Adrenal gland (tissue), 5 donors: ENCODE results near the gene KMT2E.

Experiments
- POLR2A ChIP-seq, 2 donors: fragments of 450-650 bp; IDR thresholded peaks; one replicate each; pipeline ENCODE4 v1.6.1; 2017; ENCODE audit warnings: antibody characterized with exemption in 2 of 2, mild to moderate bottlenecking in 2 of 2, moderate library complexity in 1 of 2
- TF ChIP-seq, protein P1 (sequence below), 6 experiments: fragments of 450-650 bp in 4 of 6; fragments of 200-600 bp in 2 of 6; sonication (generic) in 1 of 6; IDR thresholded peaks; 1 replicate in 5 of 6; 2 replicates in 1 of 6; pipeline versions ENCODE4 v1.5.1 to v1.8.0; 2016 to 2021; ENCODE audit warnings: antibody characterized with exemption in 6 of 6, mild to moderate bottlenecking in 2 of 6, moderate library complexity in 1 of 6
- donor health status: DM: no; HTN: no; CAD: no.

DNA sequence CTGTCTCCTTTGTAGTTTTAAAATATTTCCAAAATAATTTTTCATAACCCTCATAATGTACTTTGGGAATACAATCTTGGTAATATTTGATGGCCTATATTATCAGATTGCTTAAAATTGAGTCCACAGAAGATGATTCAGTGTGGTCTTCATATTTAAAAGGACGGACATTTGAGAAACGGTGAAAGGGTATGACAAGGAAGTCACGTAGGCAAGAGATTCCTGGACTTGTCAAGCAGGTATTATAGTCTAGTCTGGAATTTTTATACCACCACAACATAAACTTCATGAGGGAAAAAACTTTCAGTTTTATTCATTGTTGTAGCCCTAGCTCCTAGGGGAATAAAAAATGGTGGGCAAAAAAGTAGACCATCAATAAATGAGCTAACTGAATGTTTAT is 82.3 kb downstream of the KMT2E start:
- TF ChIP-seq POLR2A (IDR thresholded peaks at IDR 0.05), result no peak
- TF ChIP-seq, protein P1, sequence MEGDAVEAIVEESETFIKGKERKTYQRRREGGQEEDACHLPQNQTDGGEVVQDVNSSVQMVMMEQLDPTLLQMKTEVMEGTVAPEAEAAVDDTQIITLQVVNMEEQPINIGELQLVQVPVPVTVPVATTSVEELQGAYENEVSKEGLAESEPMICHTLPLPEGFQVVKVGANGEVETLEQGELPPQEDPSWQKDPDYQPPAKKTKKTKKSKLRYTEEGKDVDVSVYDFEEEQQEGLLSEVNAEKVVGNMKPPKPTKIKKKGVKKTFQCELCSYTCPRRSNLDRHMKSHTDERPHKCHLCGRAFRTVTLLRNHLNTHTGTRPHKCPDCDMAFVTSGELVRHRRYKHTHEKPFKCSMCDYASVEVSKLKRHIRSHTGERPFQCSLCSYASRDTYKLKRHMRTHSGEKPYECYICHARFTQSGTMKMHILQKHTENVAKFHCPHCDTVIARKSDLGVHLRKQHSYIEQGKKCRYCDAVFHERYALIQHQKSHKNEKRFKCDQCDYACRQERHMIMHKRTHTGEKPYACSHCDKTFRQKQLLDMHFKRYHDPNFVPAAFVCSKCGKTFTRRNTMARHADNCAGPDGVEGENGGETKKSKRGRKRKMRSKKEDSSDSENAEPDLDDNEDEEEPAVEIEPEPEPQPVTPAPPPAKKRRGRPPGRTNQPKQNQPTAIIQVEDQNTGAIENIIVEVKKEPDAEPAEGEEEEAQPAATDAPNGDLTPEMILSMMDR (IDR thresholded peaks at IDR 0.05), result no peak
